HepG2 (cell line): Measurements from ENCODE around the gene MAMDC2. TPM values are rescaled to one million over a fixed set of nuclear protein-coding genes. Genes with fewer than 3 reads are reported as not detected.

Experiments
- ATAC-seq: fragments of 200-7000 bp; cut with Tn5 transposase; 3 replicates; pipeline ENCODE4 v1.9.1; 2020; ENCODE audit warnings: mild to moderate bottlenecking, moderate library complexity
- BruUV-seq: library from RNA; stranded (reverse); fragments of 400-500 nt; replicated peaks from 2 replicates; lab custom pipeline; 2021; lab: Mats Ljungman, UMichigan
- CTCF ChIA-PET: fragments of 300-600 bp; formaldehyde crosslinking; extraction: SDS; loops from one replicate; lab custom pipeline; 2021; ENCODE audit warnings: low total read pairs, inconsistent platforms, low intra/inter-chr PET ratio; lab: Yijun Ruan, JAX
- POLR2A ChIA-PET: fragments of 350-600 bp; sonication (Branson Sonifier 250); formaldehyde crosslinking; loops from one replicate; lab custom pipeline; 2020; ENCODE audit warnings: antibody characterized with exemption, inconsistent platforms; lab: Yijun Ruan, JAX
- DNase-seq: peaks from one replicate; pipeline ENCODE4 v3.0.0-alpha.2; 2015; ENCODE audit warnings: low spot score
- FAIRE-seq: peaks from 3 replicates; lab custom pipeline; 2011; peaks lifted over from hg19 to GRCh38; lab: Jason Lieb, UNC
- H2AFZ ChIP-seq: one replicate; pipeline ENCODE4 v1.6.1; 2011; ENCODE audit warnings: low read length, inconsistent platforms
- H3K27ac ChIP-seq: fragments of 300-600 bp; 3 replicates; pipeline ENCODE4 v1.8.0; 2011; ENCODE audit warnings: mixed run types, mild to moderate bottlenecking, mixed read lengths, low read length, inconsistent platforms; ENCODE audit not compliant: insufficient read depth; ENCODE audit errors: extremely low read length
- H3K27me3 ChIP-seq, 2 experiments: fragments of 200-600 bp in 1 of 2; 2 replicates in 1 of 2; 3 replicates in 1 of 2; pipeline versions ENCODE4 v1.6.0 to v1.8.0; 2011; ENCODE audit warnings: low read length in 2 of 2, mild to moderate bottlenecking in 2 of 2, moderate library complexity in 2 of 2, inconsistent platforms in 1 of 2; ENCODE audit not compliant: insufficient read depth in 2 of 2, control insufficient read depth in 1 of 2
- H3K36me3 ChIP-seq, 2 experiments: fragments of 200-600 bp in 1 of 2; replicated peaks in 1 of 2; 2 replicates in 1 of 2; 3 replicates in 1 of 2; pipeline versions ENCODE4 v1.5.1 to v1.8.0; 2011; ENCODE audit warnings: low read length in 2 of 2, inconsistent platforms in 1 of 2; ENCODE audit not compliant: insufficient read depth in 2 of 2, control insufficient read depth in 1 of 2
- H3K4me1 ChIP-seq: 2 replicates; pipeline ENCODE4 v1.5.1; 2012; ENCODE audit warnings: low read length, inconsistent platforms; ENCODE audit not compliant: insufficient read depth
- H3K4me2 ChIP-seq: 2 replicates; pipeline ENCODE4 v1.6.0; 2011; ENCODE audit warnings: low read depth, low read length, inconsistent platforms
- H3K4me3 ChIP-seq, 3 experiments: fragments of 200-600 bp in 1 of 3; sonication (generic), shearing (Covaris generic) in 1 of 3; replicated peaks in 1 of 3; 2 replicates each; pipeline ENCODE4 v1.5.1; 2011 to 2016; ENCODE audit warnings: low read length in 3 of 3, inconsistent platforms in 2 of 3, low read depth in 2 of 3, mild to moderate bottlenecking in 2 of 3, control low read depth in 1 of 3, mixed read lengths in 1 of 3; ENCODE audit not compliant: insufficient read depth in 1 of 3
- H3K79me2 ChIP-seq: one replicate; pipeline ENCODE4 v1.6.1; 2011; ENCODE audit warnings: low read length, inconsistent platforms; ENCODE audit not compliant: insufficient read depth
- H3K9ac ChIP-seq: 2 replicates; pipeline ENCODE4 v1.6.0; 2011; ENCODE audit warnings: mild to moderate bottlenecking, low read depth, low read length, inconsistent platforms; ENCODE audit not compliant: insufficient read depth
- H3K9me3 ChIP-seq: 2 replicates; pipeline ENCODE4 v1.5.1; 2012; ENCODE audit warnings: mild to moderate bottlenecking, low read length
- H4K20me1 ChIP-seq: 2 replicates; pipeline ENCODE4 v1.6.0; 2011; ENCODE audit warnings: inconsistent platforms, mild to moderate bottlenecking, low read length, moderate library complexity; ENCODE audit not compliant: insufficient read depth
- CCDC6 ChIP-seq: sonication (generic); formaldehyde crosslinking; IDR thresholded peaks from 2 replicates; pipeline ENCODE4 v1.8.1; 2022; ENCODE audit warnings: mild to moderate bottlenecking, missing genetic modification reagents, moderate library complexity
- CHD4 ChIP-seq: fragments of 200-600 bp; sonication (generic); IDR thresholded peaks from 2 replicates; pipeline ENCODE4 v1.7.0; 2017; ENCODE audit warnings: mild to moderate bottlenecking, low read length, borderline replicate concordance
- ELF3 ChIP-seq: IDR thresholded peaks from 2 replicates; pipeline ENCODE4 v1.6.1; 2016; ENCODE audit warnings: missing genetic modification reagents, missing compliant biosample characterization
- HNF4G ChIP-seq, 2 experiments: sonication (generic) in 1 of 2; formaldehyde crosslinking in 1 of 2; IDR thresholded peaks; 2 replicates each; pipeline versions ENCODE4 v1.4.0 to v1.6.1; 2011 to 2020; ENCODE audit warnings: borderline replicate concordance in 2 of 2, low read depth in 2 of 2, mild to moderate bottlenecking in 2 of 2, low read length in 1 of 2, missing genetic modification reagents in 1 of 2, moderate library complexity in 1 of 2
- MIER2 ChIP-seq: IDR thresholded peaks from 2 replicates; pipeline ENCODE4 v1.6.1; 2016; ENCODE audit warnings: missing biosample characterization, missing genetic modification reagents
- PRMT3 ChIP-seq: sonication (generic); formaldehyde crosslinking; IDR thresholded peaks from 2 replicates; pipeline ENCODE4 v1.8.1; 2022; ENCODE audit warnings: low read depth, mild to moderate bottlenecking, moderate library complexity, missing genetic modification reagents, borderline replicate concordance
- SMAD1 ChIP-seq: sonication (generic); formaldehyde crosslinking; IDR thresholded peaks from 2 replicates; pipeline ENCODE4 v1.4.0; 2020; ENCODE audit warnings: missing genetic modification reagents, low read depth, mild to moderate bottlenecking, borderline replicate concordance
- SNRNP70 ChIP-seq: fragments of 200-400 bp; formaldehyde crosslinking; IDR thresholded peaks from 2 replicates; pipeline ENCODE4 v1.6.1; 2017; ENCODE audit warnings: mild to moderate bottlenecking, low read depth, low read length, moderate library complexity
- SOX13 ChIP-seq, 3 experiments: fragments of 450-650 bp in 1 of 3; sonication (generic) in 1 of 3; formaldehyde crosslinking in 1 of 3; IDR thresholded peaks in 2 of 3; conservative IDR thresholded peaks in 1 of 3; 2 replicates each; pipeline versions ENCODE4 v1.5.0 to v1.6.1; 2016 to 2020; ENCODE audit warnings: antibody characterized with exemption in 1 of 3, mild to moderate bottlenecking in 1 of 3, missing compliant biosample characterization in 1 of 3, missing genetic modification reagents in 1 of 3, moderate library complexity in 1 of 3
- TRIM22 ChIP-seq: fragments of 450-650 bp; IDR thresholded peaks from 2 replicates; pipeline ENCODE4 v1.6.1; 2017
- ZBTB42 ChIP-seq: sonication (generic); formaldehyde crosslinking; IDR thresholded peaks from 2 replicates; pipeline ENCODE4 v1.5.0; 2020; ENCODE audit warnings: mild to moderate bottlenecking, missing genetic modification reagents
- ZFAT ChIP-seq: sonication (generic); formaldehyde crosslinking; conservative IDR thresholded peaks from 2 replicates; pipeline ENCODE4 v1.8.1; 2023; ENCODE audit warnings: missing genetic modification reagents, inconsistent platforms
- ZFP37 ChIP-seq: sonication (generic); formaldehyde crosslinking; IDR thresholded peaks from 2 replicates; pipeline ENCODE4 v1.4.0; 2020; ENCODE audit warnings: missing genetic modification reagents, borderline replicate concordance
- ZNF205 ChIP-seq: IDR thresholded peaks from 2 replicates; pipeline ENCODE4 v1.6.1; 2018; ENCODE audit warnings: missing biosample characterization, missing genetic modification reagents
- ZNF367 ChIP-seq: sonication (generic); formaldehyde crosslinking; IDR thresholded peaks from 2 replicates; pipeline ENCODE4 v1.4.0; 2020; ENCODE audit warnings: missing genetic modification reagents, borderline replicate concordance
- ZNF430 ChIP-seq: sonication (generic); formaldehyde crosslinking; IDR thresholded peaks from 2 replicates; pipeline ENCODE4 v1.9.0; 2021; ENCODE audit warnings: mild to moderate bottlenecking, missing genetic modification reagents
- ZNF44 ChIP-seq: sonication (generic); formaldehyde crosslinking; IDR thresholded peaks from 2 replicates; pipeline ENCODE4 v1.5.1; 2020; ENCODE audit warnings: mild to moderate bottlenecking, missing genetic modification reagents
- ZNF570 ChIP-seq: sonication (generic); formaldehyde crosslinking; IDR thresholded peaks from 2 replicates; pipeline ENCODE4 v1.4.0; 2020; ENCODE audit warnings: mild to moderate bottlenecking, missing genetic modification reagents, borderline replicate concordance
- ZNF761 ChIP-seq: sonication (generic); formaldehyde crosslinking; conservative IDR thresholded peaks from 2 replicates; pipeline ENCODE4 v1.4.0; 2020; ENCODE audit warnings: mild to moderate bottlenecking, missing genetic modification reagents
- WGBS: methylation state at CpG from one replicate; pipeline ENCODE4 v1.1.6; 2017; ENCODE audit warnings: low lambda C conversion rate; 5-methylcytosine and 5-hydroxymethylcytosine counted together
- in situ Hi-C: cut with HindIII; loops from 2 replicates; pipeline ENCODE4 v1.10.0; 2017; ENCODE audit warnings: low pct_unique_long_range_greater_than_20kb; ENCODE audit not compliant: extremely low pct_ligation_motif_present
- intact Hi-C: fragments of 100-400 bp; cut with micrococcal nuclease; formaldehyde crosslinking; loops from one replicate; pipeline ENCODE4 v1.10.0; 2022; ENCODE audit not compliant: unreplicated experiment
- polyA plus RNA-seq, 8 experiments: library from polyadenylated mRNA; depleted of rRNA in 3 of 8; stranded (reverse) in 7 of 8; unstranded in 1 of 8; fragments of >200 nt; fragmentation: Illumina TruSeq in 4 of 8; extraction: Trizol in 4 of 8; gene quantifications; 2 replicates each; pipeline versions ENCODE4 v1.2.1 to v1.2.3, GENCODE V29; 2011 to 2016; ENCODE audit warnings: low read depth in 4 of 8, missing spikeins in 1 of 8, mixed read lengths in 1 of 8; ENCODE audit not compliant: insufficient read depth in 1 of 8
- total RNA-seq, 5 experiments: library from RNA; depleted of rRNA; stranded (reverse); fragments of >200 nt; fragmentation: Illumina TruSeq; extraction: Trizol; gene quantifications; 2 replicates each; pipeline ENCODE4 v1.2.3, GENCODE V29; 2016; ENCODE audit warnings: low read depth in 1 of 5

Gene MAMDC2
- total and polyA plus RNA-seq, 2 of the 13 experiments (the other 11 are each of a cell fraction or from before 2014, with no cell fraction given): not detected

- H3K9me3 ChIP-seq: no peaks in the 10 kb centered on the region
- no peak overlapping the region for H3K27ac ChIP-seq
These were observed 86.6 kb downstream of the MAMDC2 start for GRCh38 chr9:70130266-70130665.

GRCh38 chr9:70131296-70131695 lies 87.6 kb downstream of the MAMDC2 start:
- ChIA-PET POLR2A (no interaction called here), CTCF (no interaction called here)
- no peaks in the 10 kb centered on the region for H3K79me2 ChIP-seq
- no peaks in the 10 kb centered on the region for H3K36me3 ChIP-seq
- H3K4me1 ChIP-seq: peaks cover 31% of the 10 kb centered on the region
- BruUV-seq: no TSS peak
- no peaks in the 10 kb centered on the region for H3K9me3 ChIP-seq
- intact Hi-C loops (no loop called here), in situ Hi-C loops (no loop called here)
- H3K9ac ChIP-seq: no peak overlapping the region
- H2AFZ ChIP-seq: no peak overlapping the region
- DNase-seq: no peak
- ATAC-seq: no peak
- FAIRE-seq: no peak
- no peak overlapping the region for H3K4me2 ChIP-seq
- H4K20me1 ChIP-seq: no peaks in the 10 kb centered on the region
- H3K27me3 ChIP-seq: no peaks in the 10 kb centered on the region
- no peak overlapping the region for H3K27ac ChIP-seq
- no peak overlapping the region for H3K4me3 ChIP-seq
- TF ChIP-seq ZNF367 (CRISPR knock-in tag) (no peak), MIER2 (no peak), ZFAT (CRISPR knock-in tag) (no peak), SMAD1 (no peak), CCDC6 (CRISPR knock-in tag) (no peak), ZNF570 (no peak), HNF4G (IDR thresholded peaks at IDR 0.05; ENCODE audit: borderline replicate concordance, low read depth, low read length) (no peak), HNF4G (CRISPR knock-in tag; IDR thresholded peaks at IDR 0.05; ENCODE audit: borderline replicate concordance, low read depth) (no peak), ZBTB42 (no peak)
- WGBS: 65% methylated on average over 1 of the region's 1 CpG

More at GRCh38 chr9:70130266-70130665, 86.6 kb downstream of the MAMDC2 start:
- no peak overlapping the region for H3K4me2 ChIP-seq
- no peak overlapping the region for H3K9ac ChIP-seq
- DNase-seq (no peak), FAIRE-seq (no peak), ATAC-seq (no peak)
- no peak for TF ChIP-seq SOX13 (IDR thresholded peaks at IDR 0.05)
- TF ChIP-seq SOX13 (CRISPR knock-in tag; conservative IDR thresholded peaks at IDR 0.05 in 1 of 2, IDR thresholded peaks at IDR 0.05 in 1 of 2): no peak
- TF ChIP-seq SNRNP70: no peak
- no peak for TF ChIP-seq ZNF44
- TF ChIP-seq TRIM22: no peak
- TF ChIP-seq PRMT3 (CRISPR knock-in tag): no peak
- TF ChIP-seq ZNF761: no peak
- TF ChIP-seq CHD4: no peak
- TF ChIP-seq ZNF430 (CRISPR knock-in tag): no peak
- no peak for TF ChIP-seq ELF3
- TF ChIP-seq ZNF205: no peak
- TF ChIP-seq ZFP37 (CRISPR knock-in tag): no peak
- H4K20me1 ChIP-seq: no peaks in the 10 kb centered on the region
- H3K27me3 ChIP-seq: no peaks in the 10 kb centered on the region
- in situ Hi-C loops (no loop called here), intact Hi-C loops (no loop called here)
- BruUV-seq: no TSS peak
- H3K4me3 ChIP-seq: no peak overlapping the region
- H3K4me1 ChIP-seq: peaks cover 41% of the 10 kb centered on the region
- no peaks in the 10 kb centered on the region for H3K79me2 ChIP-seq
- no peaks in the 10 kb centered on the region for H3K36me3 ChIP-seq
- POLR2A ChIA-PET: no interaction called here
- CTCF ChIA-PET: no interaction called here
- 37% methylated on average over 2 of the region's 2 CpGs for WGBS
- H2AFZ ChIP-seq: no peak overlapping the region
